GM12878 (cell line): Measurements from ENCODE around the gene AFTPH.

Experiments used
- BRCA1 ChIP-seq: IDR thresholded peaks from 2 replicates; pipeline ENCODE4 v1.6.1; 2011; ENCODE audit warnings: low read depth, low read length, improper control_type of control experiment
- EZH2 ChIP-seq: IDR thresholded peaks from 2 replicates; pipeline ENCODE4 v1.6.1; 2012; ENCODE audit warnings: low read depth, mild to moderate bottlenecking, control low read depth, inconsistent platforms, low read length, borderline replicate concordance; ENCODE audit not compliant: control insufficient read depth
- PML ChIP-seq: IDR thresholded peaks from 2 replicates; pipeline ENCODE4 v1.6.1; 2012; ENCODE audit warnings: low read length, inconsistent platforms
- POLR2A ChIP-seq: IDR thresholded peaks from 2 replicates; pipeline ENCODE4 v1.6.1; 2011; ENCODE audit warnings: low read depth, mild to moderate bottlenecking, low read length
- POLR2AphosphoS5 ChIP-seq: IDR thresholded peaks from 2 replicates; pipeline ENCODE4 v1.6.1; 2011; ENCODE audit warnings: mild to moderate bottlenecking, low read length, inconsistent platforms
- RELA ChIP-seq: fragments of 450-650 bp; IDR thresholded peaks from 2 replicates; pipeline ENCODE4 v1.8.0; 2014; ENCODE audit warnings: borderline replicate concordance; ENCODE audit not compliant: partially characterized antibody
- ZNF687 ChIP-seq: fragments of 450-650 bp; IDR thresholded peaks from 2 replicates; pipeline ENCODE4 v1.6.1; 2017; ENCODE audit warnings: mild to moderate bottlenecking, moderate library complexity
- TF ChIP-seq, protein P1 (sequence below), 3 experiments: IDR thresholded peaks in 2 of 3; conservative IDR thresholded peaks in 1 of 3; 2 replicates each; pipeline ENCODE4 v1.5.1; 2011; ENCODE audit warnings: low read depth in 3 of 3, low read length in 3 of 3, mild to moderate bottlenecking in 3 of 3, control low read depth in 2 of 3, moderate library complexity in 2 of 3, inconsistent platforms in 1 of 3, mixed read lengths in 1 of 3; ENCODE audit not compliant: control insufficient read depth in 2 of 3, insufficient read depth in 1 of 3; ENCODE audit errors: extremely low read depth in 1 of 3

DNA sequence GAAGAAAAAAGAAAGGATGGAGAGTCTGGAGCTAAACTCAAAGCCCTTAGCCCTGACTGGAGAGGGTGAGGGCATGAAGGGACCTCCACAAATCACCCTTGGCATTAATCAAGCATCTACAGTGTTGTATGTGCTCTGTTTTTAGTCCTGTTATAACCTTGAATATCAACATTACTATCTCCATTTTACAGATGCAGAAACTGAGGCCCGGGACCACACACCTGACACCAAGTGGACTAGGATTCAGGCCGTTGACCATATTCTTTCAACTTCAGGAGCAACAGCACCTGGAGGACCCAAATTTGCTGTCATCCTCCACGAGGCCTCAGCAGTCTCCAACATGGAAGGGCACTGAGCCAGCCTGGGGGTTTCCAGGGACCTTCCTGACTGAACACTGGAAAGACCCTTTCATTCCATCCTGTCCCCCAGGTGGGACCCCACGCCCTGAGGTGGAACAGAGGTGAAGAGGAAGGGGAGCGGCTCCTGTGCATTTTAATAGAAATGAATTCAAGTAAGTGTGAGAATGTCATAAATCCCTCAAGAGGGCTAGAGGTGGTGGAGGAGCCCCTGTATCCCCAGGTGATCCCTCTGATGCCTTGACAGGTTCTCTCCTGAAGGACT lies 88.6 kb downstream of the AFTPH start:
- TF ChIP-seq, protein P1, sequence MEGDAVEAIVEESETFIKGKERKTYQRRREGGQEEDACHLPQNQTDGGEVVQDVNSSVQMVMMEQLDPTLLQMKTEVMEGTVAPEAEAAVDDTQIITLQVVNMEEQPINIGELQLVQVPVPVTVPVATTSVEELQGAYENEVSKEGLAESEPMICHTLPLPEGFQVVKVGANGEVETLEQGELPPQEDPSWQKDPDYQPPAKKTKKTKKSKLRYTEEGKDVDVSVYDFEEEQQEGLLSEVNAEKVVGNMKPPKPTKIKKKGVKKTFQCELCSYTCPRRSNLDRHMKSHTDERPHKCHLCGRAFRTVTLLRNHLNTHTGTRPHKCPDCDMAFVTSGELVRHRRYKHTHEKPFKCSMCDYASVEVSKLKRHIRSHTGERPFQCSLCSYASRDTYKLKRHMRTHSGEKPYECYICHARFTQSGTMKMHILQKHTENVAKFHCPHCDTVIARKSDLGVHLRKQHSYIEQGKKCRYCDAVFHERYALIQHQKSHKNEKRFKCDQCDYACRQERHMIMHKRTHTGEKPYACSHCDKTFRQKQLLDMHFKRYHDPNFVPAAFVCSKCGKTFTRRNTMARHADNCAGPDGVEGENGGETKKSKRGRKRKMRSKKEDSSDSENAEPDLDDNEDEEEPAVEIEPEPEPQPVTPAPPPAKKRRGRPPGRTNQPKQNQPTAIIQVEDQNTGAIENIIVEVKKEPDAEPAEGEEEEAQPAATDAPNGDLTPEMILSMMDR (IDR thresholded peaks at IDR 0.05 in 2 of 3, conservative IDR thresholded peaks at IDR 0.05 in 1 of 3; ENCODE audit: control insufficient read depth in 2 of 3, extremely low read depth in 1 of 3, insufficient read depth in 1 of 3, low read depth in 3 of 3, low read length in 3 of 3): no peak
- TF ChIP-seq POLR2AphosphoS5: no peak
- TF ChIP-seq POLR2A: no peak
- no peak for TF ChIP-seq BRCA1
- no peak for TF ChIP-seq PML
- TF ChIP-seq EZH2: no peak
- no peak for TF ChIP-seq RELA
- TF ChIP-seq ZNF687: no peak
